Adipose tissue (tissue), 3 donors: Measurements from ENCODE around the gene GPRC5D. TPM values are rescaled to one million over a fixed set of nuclear protein-coding genes. Genes with fewer than 3 reads are reported as not detected.

Experiments
- H3K27ac ChIP-seq: one replicate; pipeline ENCODE4 v1.5.1; 2013; ENCODE audit warnings: low read depth, low read length
- WGBS, 3 donors: extraction: QIAGEN DNeasy Blood & Tissue Kit; methylation state at CpG; one replicate each; pipeline ENCODE4 v1.1.7; 2013; 5-methylcytosine and 5-hydroxymethylcytosine counted together
- polyA plus RNA-seq, 3 donors: library from polyadenylated mRNA; stranded (reverse); fragments of 200-250 nt; gene quantifications; one replicate each; pipeline ENCODE4 v1.2.3, GENCODE V29; 2013
- donor health status: healthy with polysubstance abuse.
- donor health status: Bipolar disorder and iron deficiency.
- donor health status: healthy.

Gene GPRC5D
- under 1 TPM in 2 of 3 donors, not detected in 1; 0.13 to 0.15 TPM for polyA plus RNA-seq

DNA sequence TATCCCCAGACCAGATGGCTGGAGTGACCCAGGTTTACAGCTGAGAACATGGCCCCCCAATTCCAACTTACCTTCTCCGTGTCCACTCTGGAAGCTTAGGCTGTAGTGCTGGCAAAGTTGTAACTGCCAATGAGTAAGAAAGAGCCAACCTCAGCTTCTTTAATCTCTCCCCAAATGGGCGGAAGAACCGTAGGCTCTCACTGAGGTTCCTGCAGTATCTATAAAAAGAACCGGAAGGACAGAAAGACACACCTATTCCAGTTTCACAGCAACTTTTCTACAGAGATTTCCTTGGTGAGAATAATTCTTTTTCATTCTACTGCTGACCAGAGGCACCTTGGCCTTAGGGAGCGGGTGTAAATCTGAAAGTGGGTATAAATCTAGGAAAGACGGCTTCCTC is at the start of gene GPRC5D:
GPRC5D (minus strand) TSS at position 135 of the 400 bp plus-strand sequence. CDS start 1,786 bp downstream, outside the sequence.
- 91 to 95% (median 93%) methylated on average over 6 of the region's 6 CpGs for WGBS, 3 donors
- no peak within 1 kb of the TSS for H3K27ac ChIP-seq

DNA sequence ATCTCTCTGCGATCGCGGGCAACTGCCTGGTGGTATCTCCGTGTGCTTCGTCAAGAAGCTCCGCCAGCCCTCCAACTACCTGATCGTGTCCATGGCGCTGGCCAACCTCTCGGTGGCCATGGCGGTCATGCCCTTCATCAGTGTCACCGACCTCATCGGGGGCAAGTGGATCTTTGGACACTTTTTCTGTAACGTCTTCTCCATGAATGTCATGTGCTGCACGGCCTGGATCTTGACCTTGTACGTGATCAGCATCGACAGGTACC is 49.7 kb upstream of the GPRC5D start:
- H3K27ac ChIP-seq: no peak overlapping the region
- 39 to 53% (median 44%) methylated on average over 16 of the region's 16 CpGs for WGBS, 3 donors

GRCh38 chr12:13000925-13001774 is 49.2 kb upstream of the GPRC5D start:
- peak overlapping the region; percentile 1 for H3K27ac ChIP-seq
- WGBS, 3 donors: 0 to 2% (median 1%) methylated on average over 68 to 82 of the region's 82 CpGs

GRCh38 chr12:13000616-13000924 is 48.6 kb upstream of the GPRC5D start:
- 0 to 1% (median 0%) methylated on average over 16 of the region's 16 CpGs for WGBS, 3 donors
- peak overlapping the region; percentile 1 for H3K27ac ChIP-seq

- peak within 1 kb of the TSS; percentile 17 for H3K27ac ChIP-seq
- WGBS, 3 donors: 1% methylated on average over 47 to 69 of the region's 69 CpGs
Measured at GRCh38 chr12:12999959-13000615, 48.1 kb upstream of the GPRC5D start, which contains the start of gene HEBP1. Gene HEBP1, minus strand, starts transcription at chr12:13000265. Its CDS starts 151 bp downstream, at chr12:13000114.

DNA sequence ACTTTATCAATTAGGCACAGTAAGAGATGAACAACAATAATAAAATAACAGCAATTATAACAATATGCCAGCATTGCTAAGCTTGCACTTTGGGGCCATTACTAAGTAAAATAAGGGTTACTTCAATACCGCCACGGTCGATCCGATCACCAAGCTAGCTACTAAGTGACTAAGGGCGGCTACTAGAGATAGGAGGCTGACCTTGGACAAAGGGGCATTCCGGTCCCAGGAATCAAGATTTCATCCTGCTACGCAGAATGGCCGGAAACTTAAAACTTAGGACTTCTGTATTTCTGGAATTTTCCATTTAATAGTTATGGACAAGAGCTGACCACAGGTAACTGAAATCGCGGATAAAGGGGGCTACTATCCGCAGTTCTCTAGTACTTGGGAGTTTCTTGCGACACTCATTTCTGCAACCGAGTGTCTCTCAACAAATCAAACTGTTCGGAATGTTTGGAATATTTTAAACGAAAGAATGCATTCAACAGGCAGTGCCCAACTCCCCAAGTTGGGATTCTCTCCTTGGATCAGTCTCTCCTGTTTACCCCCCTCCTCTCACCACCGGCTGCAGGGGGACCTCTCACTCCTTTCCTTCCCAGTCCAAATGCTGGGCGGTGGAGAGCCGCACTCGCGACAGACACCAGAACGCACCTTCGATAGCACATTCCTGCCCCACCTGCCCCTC is 47.4 kb upstream of the GPRC5D start:
- 9 to 17% (median 16%) methylated on average over 22 of the region's 22 CpGs for WGBS, 3 donors

DNA sequence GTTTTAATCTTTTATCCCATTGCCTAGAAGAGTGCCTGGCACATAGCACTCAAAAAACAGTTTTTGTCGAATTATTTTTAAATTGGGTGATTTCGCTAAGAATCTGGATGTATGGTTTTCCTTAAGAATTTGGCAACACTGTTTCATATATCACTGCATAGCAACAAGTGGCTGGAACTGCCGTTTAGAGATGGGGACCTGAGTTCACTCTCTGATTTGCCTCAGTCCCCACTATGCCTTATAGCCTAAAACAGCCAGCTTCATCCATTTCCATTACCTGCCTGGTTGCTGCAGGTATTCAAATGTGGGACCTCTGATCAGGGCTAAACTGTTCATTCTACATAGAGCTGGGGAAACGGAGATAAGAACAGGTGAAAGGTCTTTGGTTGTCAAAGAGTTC is 46.3 kb upstream of the GPRC5D start:
- WGBS, 3 donors: 61 to 87% (median 85%) methylated on average over 4 of the region's 4 CpGs
- H3K27ac ChIP-seq: no peak overlapping the region

More for the DNA sequence above, 47.4 kb upstream of the GPRC5D start:
- H3K27ac ChIP-seq: peak overlapping the region; percentile 17

GRCh38 chr12:12997734-12998133 is 45.8 kb upstream of the GPRC5D start:
- H3K27ac ChIP-seq: no peak overlapping the region
- 42 to 93% (median 62%) methylated on average over 2 of the region's 2 CpGs for WGBS, 3 donors

GRCh38 chr12:12997156-12997555 is 45.2 kb upstream of the GPRC5D start:
- 48 to 50% (median 49%) methylated on average over 3 of the region's 3 CpGs for WGBS, 3 donors
- no peak overlapping the region for H3K27ac ChIP-seq

GRCh38 chr12:12996209-12996608 is 44.2 kb upstream of the GPRC5D start:
- WGBS, 3 donors: 34 to 79% (median 74%) methylated on average over 3 of the region's 3 CpGs
- no peak overlapping the region for H3K27ac ChIP-seq

DNA sequence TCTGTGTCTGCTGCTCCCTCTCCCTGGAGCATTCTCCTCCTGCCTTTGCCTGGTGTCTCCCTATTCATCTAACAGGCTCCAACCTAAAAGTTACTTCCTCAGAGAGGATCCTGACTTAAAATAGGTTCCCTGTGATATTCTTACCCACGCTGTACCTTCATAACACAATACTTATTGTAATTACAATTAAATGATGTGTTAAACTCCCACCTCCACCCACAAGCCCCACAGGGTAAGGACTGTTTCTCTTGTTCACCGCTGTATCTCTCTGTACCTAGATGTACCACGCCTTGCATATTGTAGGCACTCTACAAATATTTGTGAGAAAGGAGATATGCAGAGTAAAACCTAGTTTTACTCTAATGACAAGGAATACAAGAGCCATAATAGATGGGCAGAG is 43.1 kb upstream of the GPRC5D start:
- H3K27ac ChIP-seq: no peak overlapping the region
- 90 to 97% (median 92%) methylated on average over 3 of the region's 3 CpGs for WGBS, 3 donors

- H3K27ac ChIP-seq: no peak overlapping the region
- 92 to 98% (median 97%) methylated on average over 4 of the region's 4 CpGs for WGBS, 3 donors
Measured at GRCh38 chr12:12993367-12993766, 41.4 kb upstream of the GPRC5D start.

DNA sequence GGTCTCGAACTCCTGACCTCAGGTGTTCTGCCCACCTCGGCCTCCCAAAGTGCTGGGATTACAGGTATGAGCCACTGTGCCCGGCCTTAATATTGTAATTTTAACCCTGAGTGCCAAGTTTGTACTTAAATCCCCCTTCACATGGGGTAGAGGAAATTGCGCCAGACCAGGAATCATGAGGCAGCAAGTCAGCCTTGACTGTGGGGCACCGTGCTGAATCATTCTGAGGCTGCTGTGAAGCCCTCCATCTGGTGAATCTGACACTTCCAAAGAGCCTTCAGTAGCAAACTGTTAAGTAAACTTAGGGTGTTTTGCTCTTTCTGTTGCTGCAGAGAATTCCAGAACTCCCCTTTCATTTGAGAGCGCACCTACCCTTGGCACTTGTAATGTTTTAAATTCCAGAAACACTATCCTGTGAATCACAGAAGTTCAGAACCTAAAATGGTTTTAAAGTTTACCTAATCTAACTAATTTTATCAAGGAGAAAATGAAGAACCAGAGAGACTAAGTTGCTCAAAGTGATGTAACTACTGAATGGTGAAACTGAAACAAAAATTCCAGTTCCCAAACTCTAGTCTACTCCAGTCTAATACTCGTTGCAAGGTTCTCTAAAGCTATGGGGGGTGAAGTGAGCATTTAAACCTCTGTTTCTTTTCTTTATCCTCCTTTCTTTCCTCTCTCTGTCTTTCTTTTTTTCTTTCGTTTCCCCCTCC is 40.6 kb upstream of the GPRC5D start:
- 37 to 66% (median 61%) methylated on average over 8 of the region's 8 CpGs for WGBS, 3 donors
- H3K27ac ChIP-seq: peak overlapping the region; percentile 28

- 55 to 68% (median 65%) methylated on average over 7 of the region's 7 CpGs for WGBS, 3 donors
- no peak overlapping the region for H3K27ac ChIP-seq
Measured at GRCh38 chr12:12990700-12991468, 38.9 kb upstream of the GPRC5D start.

GRCh38 chr12:12987421-12987820 is 35.5 kb upstream of the GPRC5D start:
- no peak overlapping the region for H3K27ac ChIP-seq
- WGBS, 3 donors: 78 to 87% (median 78%) methylated on average over 5 of the region's 5 CpGs

DNA sequence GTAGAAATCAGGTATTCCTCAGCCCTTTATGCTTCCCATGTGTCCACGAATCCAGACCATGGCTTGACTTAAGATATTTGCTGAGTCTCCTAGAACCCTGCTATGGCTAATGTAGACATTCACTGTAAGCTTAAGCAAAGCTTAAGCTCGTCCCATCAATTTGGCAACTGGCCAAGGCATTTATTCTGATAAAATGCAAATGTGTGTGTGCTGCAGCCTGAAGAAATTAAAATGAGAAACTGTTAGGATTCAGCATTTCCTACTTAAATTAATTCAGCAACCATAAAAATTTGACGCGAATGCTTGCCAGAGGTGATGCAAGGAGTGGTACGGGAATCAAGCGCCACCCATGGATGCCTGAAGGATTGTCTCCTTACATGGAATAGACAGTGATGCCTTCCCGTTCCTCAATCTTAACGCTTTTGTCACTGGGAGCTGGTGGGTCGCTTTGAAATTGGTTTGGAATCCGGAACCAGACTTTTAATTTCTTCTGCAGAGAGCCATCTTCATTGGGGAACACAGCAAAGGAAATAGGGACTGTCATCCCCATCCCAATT is 34.9 kb upstream of the GPRC5D start:
- 82 to 88% (median 87%) methylated on average over 10 of the region's 10 CpGs for whole genome bisulfite sequencing, 3 donors
- no peak overlapping the region for H3K27ac ChIP-seq

DNA sequence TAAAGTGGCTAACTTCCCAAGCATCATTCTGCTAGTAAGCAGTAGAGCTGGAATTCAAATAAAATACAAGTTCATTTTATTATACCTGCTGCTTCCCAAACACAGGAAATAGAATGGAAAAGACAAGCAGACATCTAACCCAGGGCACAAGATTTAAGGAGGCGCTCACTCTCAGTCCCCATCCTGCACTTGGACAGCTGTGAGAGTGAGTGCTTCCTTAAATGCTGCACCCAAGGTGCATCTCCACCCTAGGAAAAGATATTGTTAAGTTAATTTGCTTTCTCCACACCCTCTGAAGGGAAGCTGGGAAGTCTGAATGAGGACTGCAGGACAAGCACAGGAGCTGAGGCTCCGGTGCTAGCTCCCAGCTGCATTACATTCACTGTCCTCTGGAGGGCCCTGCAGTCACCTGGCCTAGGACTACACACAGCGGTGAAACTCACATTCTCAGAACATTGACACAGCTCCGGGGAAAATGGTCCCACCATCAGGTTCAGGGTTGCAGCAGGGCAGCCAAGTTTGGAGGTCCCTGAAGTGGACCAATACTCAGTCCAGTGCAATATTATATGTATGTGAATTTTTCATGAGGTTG is 33.9 kb upstream of the GPRC5D start:
- no peak overlapping the region for H3K27ac ChIP-seq
- 81 to 83% (median 82%) methylated on average over 4 of the region's 4 CpGs for WGBS, 3 donors
